ENCODE data around the gene ADAD2.

GRCh38 chr16:84212631-84213030, 21.7 kb downstream of the ADAD2 start:
- no peak for TF ChIP-seq CTCF (IDR thresholded peaks at IDR 0.05; ENCODE audit: extremely low read depth in 1 of 2, insufficient read depth in 1 of 2, low read depth in 1 of 2, low read length in 2 of 2)
- no peak for TF ChIP-seq POLR2A (IDR thresholded peaks at IDR 0.05; ENCODE audit: low read depth, low read length)
- TF ChIP-seq EZH2 (IDR thresholded peaks at IDR 0.05; ENCODE audit: borderline replicate concordance, low read depth, low read length, severe bottlenecking), result no peak
- TF ChIP-seq, protein P1, sequence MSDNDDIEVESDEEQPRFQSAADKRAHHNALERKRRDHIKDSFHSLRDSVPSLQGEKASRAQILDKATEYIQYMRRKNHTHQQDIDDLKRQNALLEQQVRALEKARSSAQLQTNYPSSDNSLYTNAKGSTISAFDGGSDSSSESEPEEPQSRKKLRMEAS (IDR thresholded peaks at IDR 0.05; ENCODE audit: insufficient read depth, insufficient read length), result no peak
